ENCODE data around the gene PHLPP1. TPM values are rescaled to one million over a fixed set of nuclear protein-coding genes. Genes with fewer than 3 reads are reported as not detected.

PHLPP1 gene
- total and polyA plus RNA-seq, 2 of the 4 experiments (the other 2 are of a cell fraction) = 3.3 to 3.6 TPM

- Histone ChIP-seq H4K8ac (ENCODE audit: low read depth in 2 of 2, low read length in 2 of 2) (no peak overlapping the region), H3K27me3 (ENCODE audit: control insufficient read depth, insufficient read depth, low read length) (peaks cover 9% of the 10 kb centered on the region; the same call in 1 of the 2 replicates), H2AK9ac (replicated peaks; ENCODE audit: low read depth, low read length, poor library complexity) (no peak overlapping the region), H4K5ac (ENCODE audit: low read depth, low read length) (no peak overlapping the region), H2BK5ac (ENCODE audit: low read depth, low read length, poor library complexity, severe bottlenecking) (no peak overlapping the region), H2BK20ac (ENCODE audit: low read depth, low read length) (no peak overlapping the region), H3K4me1 (ENCODE audit: control insufficient read depth, insufficient read depth, low read length) (no peaks in the 10 kb centered on the region), H2BK15ac (ENCODE audit: low read depth, low read length) (no peak overlapping the region), H3K4me2 (ENCODE audit: low read depth, low read length) (no peak overlapping the region), H4K91ac (ENCODE audit: insufficient read depth, low read depth, low read length) (no peak overlapping the region), H3K18ac (ENCODE audit: low read depth, low read length) (no peak overlapping the region), H3K9me3 (ENCODE audit: control insufficient read depth, insufficient read depth, low read length) (no peaks in the 10 kb centered on the region), H3K27ac (ENCODE audit: insufficient read depth, low read length) (no peak overlapping the region), H3K14ac (replicated peaks; ENCODE audit: low read depth, low read length) (no peak overlapping the region), H2BK120ac (ENCODE audit: low read depth, low read length) (no peak overlapping the region), H3K56ac (ENCODE audit: extremely low read depth, insufficient read depth, low read length) (no peak overlapping the region), H3K36me3 (ENCODE audit: control insufficient read depth, insufficient read depth, low read length) (no peaks in the 10 kb centered on the region), H3K9ac (ENCODE audit: low read depth, low read length) (no peak overlapping the region), H2AFZ (replicated peaks; ENCODE audit: low read length, poor library complexity) (no peak overlapping the region), H3K4ac (ENCODE audit: low read depth, low read length) (no peak overlapping the region), H3K79me1 (ENCODE audit: low read depth in 1 of 2, low read length in 2 of 2) (no peaks in the 10 kb centered on the region), H2AK5ac (ENCODE audit: low read depth, low read length) (no peak overlapping the region), H3K4me3 (ENCODE audit: insufficient read depth, low read depth, low read length) (no peak overlapping the region), H3K9me1 (ENCODE audit: insufficient read depth, low read length) (no peaks in the 10 kb centered on the region), H4K20me1 (ENCODE audit: insufficient read depth, low read length) (no peaks in the 10 kb centered on the region), H3K23ac (ENCODE audit: low read depth, low read length) (no peak overlapping the region)
- DNase-seq (no peak), ATAC-seq (ENCODE audit: low read depth) (no peak)
- ChIA-PET POLR2A (ENCODE audit: unreplicated experiment) (no interaction called here), CTCF (no interaction called here)
- dilution Hi-C loops (cut with HindIII; ENCODE audit: low sequenced_read_pairs, unreplicated experiment) = no loop called here
- in situ Hi-C loops (cut with MboI; ENCODE audit: low sequenced_read_pairs) = loop anchor here (5.0 kb wide), 1 partner anchor 405 kb away; no protein-coding TSS in a partner anchor
- TF ChIP-seq POLR2A (IDR thresholded peaks at IDR 0.05; ENCODE audit: low read depth, low read length) (no peak), NFE2L2 (IDR thresholded peaks at IDR 0.05; ENCODE audit: low read depth, low read length) (no peak), RCOR1 (IDR thresholded peaks at IDR 0.05; ENCODE audit: insufficient replicate concordance, low read length) (no peak), SMC3 (IDR thresholded peaks at IDR 0.05; ENCODE audit: low read depth, low read length) (no peak), RAD21 (IDR thresholded peaks at IDR 0.05; ENCODE audit: low read length) (no peak), MAZ (IDR thresholded peaks at IDR 0.05; ENCODE audit: borderline replicate concordance, low read depth, low read length) (no peak), MXI1 (IDR thresholded peaks at IDR 0.05; ENCODE audit: borderline replicate concordance, low read depth, low read length) (no peak), RFX5 (IDR thresholded peaks at IDR 0.05; ENCODE audit: low read depth, low read length) (no peak), BHLHE40 (IDR thresholded peaks at IDR 0.05; ENCODE audit: low read depth, low read length) (no peak), CEBPB (IDR thresholded peaks at IDR 0.05; ENCODE audit: low read depth, low read length) (no peak), MAFK (IDR thresholded peaks at IDR 0.05; ENCODE audit: low read depth, low read length) (no peak)
- TF ChIP-seq, protein P1, sequence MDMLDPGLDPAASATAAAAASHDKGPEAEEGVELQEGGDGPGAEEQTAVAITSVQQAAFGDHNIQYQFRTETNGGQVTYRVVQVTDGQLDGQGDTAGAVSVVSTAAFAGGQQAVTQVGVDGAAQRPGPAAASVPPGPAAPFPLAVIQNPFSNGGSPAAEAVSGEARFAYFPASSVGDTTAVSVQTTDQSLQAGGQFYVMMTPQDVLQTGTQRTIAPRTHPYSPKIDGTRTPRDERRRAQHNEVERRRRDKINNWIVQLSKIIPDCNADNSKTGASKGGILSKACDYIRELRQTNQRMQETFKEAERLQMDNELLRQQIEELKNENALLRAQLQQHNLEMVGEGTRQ (IDR thresholded peaks at IDR 0.05; ENCODE audit: low read depth, low read length) = no peak
- TF ChIP-seq, protein P2, sequence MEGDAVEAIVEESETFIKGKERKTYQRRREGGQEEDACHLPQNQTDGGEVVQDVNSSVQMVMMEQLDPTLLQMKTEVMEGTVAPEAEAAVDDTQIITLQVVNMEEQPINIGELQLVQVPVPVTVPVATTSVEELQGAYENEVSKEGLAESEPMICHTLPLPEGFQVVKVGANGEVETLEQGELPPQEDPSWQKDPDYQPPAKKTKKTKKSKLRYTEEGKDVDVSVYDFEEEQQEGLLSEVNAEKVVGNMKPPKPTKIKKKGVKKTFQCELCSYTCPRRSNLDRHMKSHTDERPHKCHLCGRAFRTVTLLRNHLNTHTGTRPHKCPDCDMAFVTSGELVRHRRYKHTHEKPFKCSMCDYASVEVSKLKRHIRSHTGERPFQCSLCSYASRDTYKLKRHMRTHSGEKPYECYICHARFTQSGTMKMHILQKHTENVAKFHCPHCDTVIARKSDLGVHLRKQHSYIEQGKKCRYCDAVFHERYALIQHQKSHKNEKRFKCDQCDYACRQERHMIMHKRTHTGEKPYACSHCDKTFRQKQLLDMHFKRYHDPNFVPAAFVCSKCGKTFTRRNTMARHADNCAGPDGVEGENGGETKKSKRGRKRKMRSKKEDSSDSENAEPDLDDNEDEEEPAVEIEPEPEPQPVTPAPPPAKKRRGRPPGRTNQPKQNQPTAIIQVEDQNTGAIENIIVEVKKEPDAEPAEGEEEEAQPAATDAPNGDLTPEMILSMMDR (conservative IDR thresholded peaks at IDR 0.05; ENCODE audit: low read depth, low read length) = no peak
- TF ChIP-seq, protein P3, sequence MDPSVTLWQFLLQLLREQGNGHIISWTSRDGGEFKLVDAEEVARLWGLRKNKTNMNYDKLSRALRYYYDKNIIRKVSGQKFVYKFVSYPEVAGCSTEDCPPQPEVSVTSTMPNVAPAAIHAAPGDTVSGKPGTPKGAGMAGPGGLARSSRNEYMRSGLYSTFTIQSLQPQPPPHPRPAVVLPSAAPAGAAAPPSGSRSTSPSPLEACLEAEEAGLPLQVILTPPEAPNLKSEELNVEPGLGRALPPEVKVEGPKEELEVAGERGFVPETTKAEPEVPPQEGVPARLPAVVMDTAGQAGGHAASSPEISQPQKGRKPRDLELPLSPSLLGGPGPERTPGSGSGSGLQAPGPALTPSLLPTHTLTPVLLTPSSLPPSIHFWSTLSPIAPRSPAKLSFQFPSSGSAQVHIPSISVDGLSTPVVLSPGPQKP (IDR thresholded peaks at IDR 0.05; ENCODE audit: borderline replicate concordance, low read depth, low read length) = no peak
- no TSS peak for BruUV-seq (replicated peaks)
- WGBS, 2 experiments (ENCODE audit: extremely low coverage in 2 of 2, insufficient read length in 1 of 2) = no CpG with 5 or more reads among the region's 6 CpGs
- intact Hi-C loops (cut with micrococcal nuclease) = no loop called here
These were observed 287.0 kb downstream of the PHLPP1 start for GRCh38 chr18:63002305-63002704.

All from IMR-90 (cell line).